GM23338 (cell line): ENCODE results near the gene STARD13. TPM values are rescaled to one million over a fixed set of nuclear protein-coding genes. Genes with fewer than 3 reads are reported as not detected.

ENCODE experiments used
- ATAC-seq: fragments of 200-7000 bp; cut with Tn5 transposase; 3 replicates; pipeline ENCODE4 v1.9.1; 2020
- DNase-seq: peaks from one replicate; pipeline ENCODE4 v3.0.0-alpha.2; 2015; ENCODE audit warnings: low spot score
- H2AFZ ChIP-seq: fragments of 200-600 bp; sonication (generic); 2 replicates; pipeline ENCODE4 v1.8.0; 2016; ENCODE audit warnings: antibody characterized with exemption, mild to moderate bottlenecking, moderate library complexity
- H3F3A ChIP-seq: fragments of 200-600 bp; sonication (generic); replicated peaks from 2 replicates; pipeline ENCODE4 v1.8.0; 2017; ENCODE audit warnings: antibody characterized with exemption, mixed run types, low read depth
- H3K27ac ChIP-seq: fragments of 200-600 bp; sonication (generic); 2 replicates; pipeline ENCODE4 v1.6.1; 2016; ENCODE audit warnings: low read depth
- H3K27me3 ChIP-seq: fragments of 200-600 bp; sonication (generic); 2 replicates; pipeline ENCODE4 v1.8.0; 2016; ENCODE audit warnings: mild to moderate bottlenecking, mixed run types, moderate library complexity; ENCODE audit not compliant: insufficient read depth
- H3K36me3 ChIP-seq: fragments of 200-600 bp; sonication (generic); 2 replicates; pipeline ENCODE4 v1.8.0; 2016; ENCODE audit warnings: mild to moderate bottlenecking; ENCODE audit not compliant: insufficient read depth
- H3K4me1 ChIP-seq: fragments of 200-600 bp; sonication (generic); 2 replicates; pipeline ENCODE4 v1.8.0; 2016; ENCODE audit warnings: mild to moderate bottlenecking, moderate library complexity; ENCODE audit not compliant: insufficient read depth
- H3K4me2 ChIP-seq: fragments of 200-600 bp; sonication (generic); 2 replicates; pipeline ENCODE4 v1.7.1; 2017; ENCODE audit warnings: mixed run types
- H3K4me3 ChIP-seq: fragments of 200-600 bp; sonication (generic); 2 replicates; pipeline ENCODE4 v1.6.1; 2016; ENCODE audit warnings: mixed run types
- H3K79me2 ChIP-seq: fragments of 200-600 bp; sonication (generic); replicated peaks from 2 replicates; pipeline ENCODE4 v1.8.0; 2017; ENCODE audit warnings: mild to moderate bottlenecking; ENCODE audit not compliant: insufficient read depth
- H3K9me2 ChIP-seq: fragments of 200-600 bp; sonication (generic); 2 replicates; pipeline ENCODE4 v1.8.0; 2017; ENCODE audit not compliant: insufficient read depth
- H4K20me1 ChIP-seq: fragments of 200-600 bp; sonication (generic); replicated peaks from 2 replicates; pipeline ENCODE4 v1.8.0; 2017; ENCODE audit warnings: mild to moderate bottlenecking; ENCODE audit not compliant: insufficient read depth
- H3K27ac Mint-ChIP-seq: 2 replicates; pipeline ENCODE4 v1.8.0; 2020; ENCODE audit warnings: inconsistent platforms, mild to moderate bottlenecking, moderate library complexity, mixed read lengths
- H3K27me3 Mint-ChIP-seq: 3 replicates; pipeline ENCODE4 v1.8.0; 2022; ENCODE audit warnings: low read depth, mild to moderate bottlenecking, moderate library complexity, mixed read lengths, inconsistent platforms; ENCODE audit not compliant: insufficient read depth, poor library complexity
- H3K36me3 Mint-ChIP-seq: 3 replicates; pipeline ENCODE4 v1.8.0; 2021; ENCODE audit warnings: low read depth, mild to moderate bottlenecking, inconsistent platforms, moderate library complexity, mixed read lengths
- H3K4me1 Mint-ChIP-seq: 3 replicates; pipeline ENCODE4 v1.8.0; 2020; ENCODE audit warnings: mild to moderate bottlenecking, inconsistent platforms, mixed read lengths
- H3K4me3 Mint-ChIP-seq: 3 replicates; pipeline ENCODE4 v1.8.0; 2021; ENCODE audit warnings: moderate library complexity, mild to moderate bottlenecking, inconsistent platforms, mixed read lengths
- H3K9me3 Mint-ChIP-seq: 3 replicates; pipeline ENCODE4 v1.8.0; 2020; ENCODE audit warnings: moderate library complexity, mild to moderate bottlenecking, inconsistent platforms, mixed read lengths
- CREB1 ChIP-seq: fragments of 250-450 bp; sonication (Bioruptor Pico); IDR thresholded peaks from 2 replicates; pipeline ENCODE4 v1.5.0; 2020; ENCODE audit warnings: low read depth, mild to moderate bottlenecking, moderate library complexity
- EZH2 ChIP-seq: fragments of 200-600 bp; sonication (generic); IDR thresholded peaks from one replicate; pipeline ENCODE4 v1.8.0; 2017; ENCODE audit warnings: antibody characterized with exemption, mild to moderate bottlenecking, low read depth; ENCODE audit not compliant: unreplicated experiment
- EZH2phosphoT487 ChIP-seq: fragments of 200-600 bp; sonication (generic); IDR thresholded peaks from one replicate; pipeline ENCODE4 v1.8.1; 2018; ENCODE audit warnings: antibody characterized with exemption; ENCODE audit not compliant: unreplicated experiment
- JUNB ChIP-seq: IDR thresholded peaks from one replicate; pipeline ENCODE4 v1.6.1; 2016; ENCODE audit warnings: antibody characterized with exemption; ENCODE audit not compliant: unreplicated experiment
- NANOG ChIP-seq: IDR thresholded peaks from 2 replicates; pipeline ENCODE4 v1.6.1; 2016; ENCODE audit warnings: antibody characterized with exemption, borderline replicate concordance
- POLR2AphosphoS5 ChIP-seq: IDR thresholded peaks from 2 replicates; pipeline ENCODE4 v1.6.1; 2016; ENCODE audit warnings: antibody characterized with exemption, low read depth
- STAT1 ChIP-seq: IDR thresholded peaks from one replicate; pipeline ENCODE4 v1.6.1; 2016; ENCODE audit warnings: antibody characterized with exemption; ENCODE audit not compliant: unreplicated experiment
- ZNF114 ChIP-seq: fragments of 250-450 bp; sonication (Bioruptor Pico); IDR thresholded peaks from 2 replicates; pipeline ENCODE4 v1.5.0; 2020; ENCODE audit warnings: mild to moderate bottlenecking, moderate library complexity
- ZNF331 ChIP-seq: fragments of 250-450 bp; sonication (Bioruptor Pico); IDR thresholded peaks from 2 replicates; pipeline ENCODE4 v1.5.0; 2020; ENCODE audit warnings: low read depth, mild to moderate bottlenecking, moderate library complexity
- polyA plus RNA-seq: library from polyadenylated mRNA; unstranded; fragments of >200 nt; fragmentation: Nextera tagmentation; extraction: Ambion mirVana; gene quantifications from 2 replicates; pipeline ENCODE4 v1.2.1, GENCODE V29; 2016
- total RNA-seq: library from RNA; depleted of rRNA; stranded (reverse); fragments of >200 nt; shearing (Covaris generic); gene quantifications from 2 replicates; pipeline ENCODE4 v1.2.3, GENCODE V29; 2014
- TF ChIP-seq, protein P1 (sequence below), 2 experiments: fragments of 200-600 bp in 1 of 2; sonication (generic) in 1 of 2; conservative IDR thresholded peaks; 2 replicates each; pipeline versions ENCODE4 v1.5.1 to v1.6.1; 2016 to 2017; ENCODE audit warnings: antibody characterized with exemption in 2 of 2, low read depth in 2 of 2, mild to moderate bottlenecking in 2 of 2, moderate library complexity in 1 of 2
- TF ChIP-seq, protein P2 (sequence below): IDR thresholded peaks from one replicate; pipeline ENCODE4 v1.6.1; 2018; ENCODE audit warnings: antibody characterized with exemption; ENCODE audit not compliant: unreplicated experiment
- TF ChIP-seq, protein P3 (sequence below): fragments of 250-450 bp; sonication (Bioruptor Pico); IDR thresholded peaks from 2 replicates; pipeline ENCODE4 v1.5.0; 2020; ENCODE audit warnings: mild to moderate bottlenecking, moderate library complexity
- TF ChIP-seq, protein P4 (sequence below): IDR thresholded peaks from 2 replicates; pipeline ENCODE4 v1.6.1; 2016; ENCODE audit warnings: antibody characterized with exemption

STARD13 gene
- total and polyA plus RNA-seq, 2 experiments from 2014 or later: 3.2 to 5.2 TPM

DNA sequence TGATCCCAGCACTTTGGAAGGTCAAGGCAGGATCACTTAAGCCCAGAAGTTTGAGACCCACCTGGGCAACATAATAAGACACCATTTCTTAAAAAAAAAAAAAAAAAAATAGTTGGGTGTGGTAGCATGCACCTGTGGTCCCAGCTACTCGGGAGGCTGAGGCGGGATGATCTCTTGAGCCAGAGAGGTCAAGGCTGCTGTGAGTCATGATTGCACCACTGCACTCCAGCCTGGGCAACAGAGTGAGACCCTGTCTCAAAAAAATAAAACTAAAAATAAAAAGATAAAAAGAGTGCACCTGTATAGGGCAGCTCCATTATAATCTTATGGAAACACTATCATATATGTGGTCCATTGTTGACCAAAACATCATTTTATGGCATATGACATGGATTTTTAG is 25.5 kb upstream of the STARD13 start:
- H3K27me3 Mint-ChIP-seq: peaks cover 3% of the 10 kb centered on the region
- no peak overlapping the region for H3K27ac Mint-ChIP-seq
- DNase-seq (no peak), ATAC-seq (no peak)
- Histone ChIP-seq H3K4me1 (no peaks in the 10 kb centered on the region), H3K9me2 (no peaks in the 10 kb centered on the region), H3F3A (no peaks in the 10 kb centered on the region), H3K4me3 (no peak overlapping the region), H2AFZ (no peak overlapping the region), H3K36me3 (no peaks in the 10 kb centered on the region), H4K20me1 (no peaks in the 10 kb centered on the region), H3K27me3 (no peaks in the 10 kb centered on the region), H3K79me2 (no peaks in the 10 kb centered on the region), H3K27ac (no peak overlapping the region), H3K4me2 (no peak overlapping the region)
- H3K9me3 Mint-ChIP-seq: peaks cover 6% of the 10 kb centered on the region; the same call in 2 of the 3 replicates
- no peak overlapping the region for H3K4me3 Mint-ChIP-seq
- peaks cover 3% of the 10 kb centered on the region; the same call in 1 of the 3 replicates for H3K36me3 Mint-ChIP-seq
- TF ChIP-seq, protein P1, sequence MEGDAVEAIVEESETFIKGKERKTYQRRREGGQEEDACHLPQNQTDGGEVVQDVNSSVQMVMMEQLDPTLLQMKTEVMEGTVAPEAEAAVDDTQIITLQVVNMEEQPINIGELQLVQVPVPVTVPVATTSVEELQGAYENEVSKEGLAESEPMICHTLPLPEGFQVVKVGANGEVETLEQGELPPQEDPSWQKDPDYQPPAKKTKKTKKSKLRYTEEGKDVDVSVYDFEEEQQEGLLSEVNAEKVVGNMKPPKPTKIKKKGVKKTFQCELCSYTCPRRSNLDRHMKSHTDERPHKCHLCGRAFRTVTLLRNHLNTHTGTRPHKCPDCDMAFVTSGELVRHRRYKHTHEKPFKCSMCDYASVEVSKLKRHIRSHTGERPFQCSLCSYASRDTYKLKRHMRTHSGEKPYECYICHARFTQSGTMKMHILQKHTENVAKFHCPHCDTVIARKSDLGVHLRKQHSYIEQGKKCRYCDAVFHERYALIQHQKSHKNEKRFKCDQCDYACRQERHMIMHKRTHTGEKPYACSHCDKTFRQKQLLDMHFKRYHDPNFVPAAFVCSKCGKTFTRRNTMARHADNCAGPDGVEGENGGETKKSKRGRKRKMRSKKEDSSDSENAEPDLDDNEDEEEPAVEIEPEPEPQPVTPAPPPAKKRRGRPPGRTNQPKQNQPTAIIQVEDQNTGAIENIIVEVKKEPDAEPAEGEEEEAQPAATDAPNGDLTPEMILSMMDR (conservative IDR thresholded peaks at IDR 0.05; ENCODE audit: low read depth in 2 of 2): no peak
- TF ChIP-seq, protein P2, sequence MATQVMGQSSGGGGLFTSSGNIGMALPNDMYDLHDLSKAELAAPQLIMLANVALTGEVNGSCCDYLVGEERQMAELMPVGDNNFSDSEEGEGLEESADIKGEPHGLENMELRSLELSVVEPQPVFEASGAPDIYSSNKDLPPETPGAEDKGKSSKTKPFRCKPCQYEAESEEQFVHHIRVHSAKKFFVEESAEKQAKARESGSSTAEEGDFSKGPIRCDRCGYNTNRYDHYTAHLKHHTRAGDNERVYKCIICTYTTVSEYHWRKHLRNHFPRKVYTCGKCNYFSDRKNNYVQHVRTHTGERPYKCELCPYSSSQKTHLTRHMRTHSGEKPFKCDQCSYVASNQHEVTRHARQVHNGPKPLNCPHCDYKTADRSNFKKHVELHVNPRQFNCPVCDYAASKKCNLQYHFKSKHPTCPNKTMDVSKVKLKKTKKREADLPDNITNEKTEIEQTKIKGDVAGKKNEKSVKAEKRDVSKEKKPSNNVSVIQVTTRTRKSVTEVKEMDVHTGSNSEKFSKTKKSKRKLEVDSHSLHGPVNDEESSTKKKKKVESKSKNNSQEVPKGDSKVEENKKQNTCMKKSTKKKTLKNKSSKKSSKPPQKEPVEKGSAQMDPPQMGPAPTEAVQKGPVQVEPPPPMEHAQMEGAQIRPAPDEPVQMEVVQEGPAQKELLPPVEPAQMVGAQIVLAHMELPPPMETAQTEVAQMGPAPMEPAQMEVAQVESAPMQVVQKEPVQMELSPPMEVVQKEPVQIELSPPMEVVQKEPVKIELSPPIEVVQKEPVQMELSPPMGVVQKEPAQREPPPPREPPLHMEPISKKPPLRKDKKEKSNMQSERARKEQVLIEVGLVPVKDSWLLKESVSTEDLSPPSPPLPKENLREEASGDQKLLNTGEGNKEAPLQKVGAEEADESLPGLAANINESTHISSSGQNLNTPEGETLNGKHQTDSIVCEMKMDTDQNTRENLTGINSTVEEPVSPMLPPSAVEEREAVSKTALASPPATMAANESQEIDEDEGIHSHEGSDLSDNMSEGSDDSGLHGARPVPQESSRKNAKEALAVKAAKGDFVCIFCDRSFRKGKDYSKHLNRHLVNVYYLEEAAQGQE: no peak
- TF ChIP-seq STAT1: no peak
- TF ChIP-seq ZNF114: no peak
- TF ChIP-seq, protein P3, sequence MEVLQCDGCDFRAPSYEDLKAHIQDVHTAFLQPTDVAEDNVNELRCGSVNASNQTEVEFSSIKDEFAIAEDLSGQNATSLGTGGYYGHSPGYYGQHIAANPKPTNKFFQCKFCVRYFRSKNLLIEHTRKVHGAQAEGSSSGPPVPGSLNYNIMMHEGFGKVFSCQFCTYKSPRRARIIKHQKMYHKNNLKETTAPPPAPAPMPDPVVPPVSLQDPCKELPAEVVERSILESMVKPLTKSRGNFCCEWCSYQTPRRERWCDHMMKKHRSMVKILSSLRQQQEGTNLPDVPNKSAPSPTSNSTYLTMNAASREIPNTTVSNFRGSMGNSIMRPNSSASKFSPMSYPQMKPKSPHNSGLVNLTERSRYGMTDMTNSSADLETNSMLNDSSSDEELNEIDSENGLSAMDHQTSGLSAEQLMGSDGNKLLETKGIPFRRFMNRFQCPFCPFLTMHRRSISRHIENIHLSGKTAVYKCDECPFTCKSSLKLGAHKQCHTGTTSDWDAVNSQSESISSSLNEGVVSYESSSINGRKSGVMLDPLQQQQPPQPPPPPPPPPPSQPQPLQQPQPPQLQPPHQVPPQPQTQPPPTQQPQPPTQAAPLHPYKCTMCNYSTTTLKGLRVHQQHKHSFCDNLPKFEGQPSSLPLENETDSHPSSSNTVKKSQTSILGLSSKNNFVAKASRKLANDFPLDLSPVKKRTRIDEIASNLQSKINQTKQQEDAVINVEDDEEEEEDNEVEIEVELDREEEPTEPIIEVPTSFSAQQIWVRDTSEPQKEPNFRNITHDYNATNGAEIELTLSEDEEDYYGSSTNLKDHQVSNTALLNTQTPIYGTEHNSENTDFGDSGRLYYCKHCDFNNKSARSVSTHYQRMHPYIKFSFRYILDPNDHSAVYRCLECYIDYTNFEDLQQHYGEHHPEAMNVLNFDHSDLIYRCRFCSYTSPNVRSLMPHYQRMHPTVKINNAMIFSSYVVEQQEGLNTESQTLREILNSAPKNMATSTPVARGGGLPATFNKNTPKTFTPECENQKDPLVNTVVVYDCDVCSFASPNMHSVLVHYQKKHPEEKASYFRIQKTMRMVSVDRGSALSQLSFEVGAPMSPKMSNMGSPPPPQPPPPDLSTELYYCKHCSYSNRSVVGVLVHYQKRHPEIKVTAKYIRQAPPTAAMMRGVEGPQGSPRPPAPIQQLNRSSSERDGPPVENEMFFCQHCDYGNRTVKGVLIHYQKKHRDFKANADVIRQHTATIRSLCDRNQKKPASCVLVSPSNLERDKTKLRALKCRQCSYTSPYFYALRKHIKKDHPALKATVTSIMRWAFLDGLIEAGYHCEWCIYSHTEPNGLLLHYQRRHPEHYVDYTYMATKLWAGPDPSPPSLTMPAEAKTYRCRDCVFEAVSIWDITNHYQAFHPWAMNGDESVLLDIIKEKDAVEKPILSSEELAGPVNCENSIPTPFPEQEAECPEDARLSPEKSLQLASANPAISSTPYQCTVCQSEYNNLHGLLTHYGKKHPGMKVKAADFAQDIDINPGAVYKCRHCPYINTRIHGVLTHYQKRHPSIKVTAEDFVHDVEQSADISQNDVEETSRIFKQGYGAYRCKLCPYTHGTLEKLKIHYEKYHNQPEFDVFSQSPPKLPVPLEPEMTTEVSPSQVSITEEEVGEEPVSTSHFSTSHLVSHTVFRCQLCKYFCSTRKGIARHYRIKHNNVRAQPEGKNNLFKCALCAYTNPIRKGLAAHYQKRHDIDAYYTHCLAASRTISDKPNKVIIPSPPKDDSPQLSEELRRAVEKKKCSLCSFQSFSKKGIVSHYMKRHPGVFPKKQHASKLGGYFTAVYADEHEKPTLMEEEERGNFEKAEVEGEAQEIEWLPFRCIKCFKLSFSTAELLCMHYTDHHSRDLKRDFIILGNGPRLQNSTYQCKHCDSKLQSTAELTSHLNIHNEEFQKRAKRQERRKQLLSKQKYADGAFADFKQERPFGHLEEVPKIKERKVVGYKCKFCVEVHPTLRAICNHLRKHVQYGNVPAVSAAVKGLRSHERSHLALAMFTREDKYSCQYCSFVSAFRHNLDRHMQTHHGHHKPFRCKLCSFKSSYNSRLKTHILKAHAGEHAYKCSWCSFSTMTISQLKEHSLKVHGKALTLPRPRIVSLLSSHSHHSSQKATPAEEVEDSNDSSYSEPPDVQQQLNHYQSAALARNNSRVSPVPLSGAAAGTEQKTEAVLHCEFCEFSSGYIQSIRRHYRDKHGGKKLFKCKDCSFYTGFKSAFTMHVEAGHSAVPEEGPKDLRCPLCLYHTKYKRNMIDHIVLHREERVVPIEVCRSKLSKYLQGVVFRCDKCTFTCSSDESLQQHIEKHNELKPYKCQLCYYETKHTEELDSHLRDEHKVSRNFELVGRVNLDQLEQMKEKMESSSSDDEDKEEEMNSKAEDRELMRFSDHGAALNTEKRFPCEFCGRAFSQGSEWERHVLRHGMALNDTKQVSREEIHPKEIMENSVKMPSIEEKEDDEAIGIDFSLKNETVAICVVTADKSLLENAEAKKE (CRISPR knock-in tag): no peak
- TF ChIP-seq JUNB: no peak
- no peak for TF ChIP-seq EZH2
- TF ChIP-seq NANOG: no peak
- TF ChIP-seq CREB1 (CRISPR knock-in tag): no peak
- TF ChIP-seq, protein P4, sequence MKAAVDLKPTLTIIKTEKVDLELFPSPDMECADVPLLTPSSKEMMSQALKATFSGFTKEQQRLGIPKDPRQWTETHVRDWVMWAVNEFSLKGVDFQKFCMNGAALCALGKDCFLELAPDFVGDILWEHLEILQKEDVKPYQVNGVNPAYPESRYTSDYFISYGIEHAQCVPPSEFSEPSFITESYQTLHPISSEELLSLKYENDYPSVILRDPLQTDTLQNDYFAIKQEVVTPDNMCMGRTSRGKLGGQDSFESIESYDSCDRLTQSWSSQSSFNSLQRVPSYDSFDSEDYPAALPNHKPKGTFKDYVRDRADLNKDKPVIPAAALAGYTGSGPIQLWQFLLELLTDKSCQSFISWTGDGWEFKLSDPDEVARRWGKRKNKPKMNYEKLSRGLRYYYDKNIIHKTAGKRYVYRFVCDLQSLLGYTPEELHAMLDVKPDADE: no peak
- TF ChIP-seq EZH2phosphoT487: no peak
- no peak for TF ChIP-seq POLR2AphosphoS5
- no peak for TF ChIP-seq ZNF331
- H3K4me1 Mint-ChIP-seq: peaks cover 3% of the 10 kb centered on the region; the same call in 1 of the 3 replicates
